ENCODE measurements around the gene PCED1B. TPM values are rescaled to one million over a fixed set of nuclear protein-coding genes. Genes with fewer than 3 reads are reported as not detected.

PCED1B gene
- total and polyA plus RNA-seq, 2 experiments from 2014 or later = 5.1 to 6.6 TPM

DNA sequence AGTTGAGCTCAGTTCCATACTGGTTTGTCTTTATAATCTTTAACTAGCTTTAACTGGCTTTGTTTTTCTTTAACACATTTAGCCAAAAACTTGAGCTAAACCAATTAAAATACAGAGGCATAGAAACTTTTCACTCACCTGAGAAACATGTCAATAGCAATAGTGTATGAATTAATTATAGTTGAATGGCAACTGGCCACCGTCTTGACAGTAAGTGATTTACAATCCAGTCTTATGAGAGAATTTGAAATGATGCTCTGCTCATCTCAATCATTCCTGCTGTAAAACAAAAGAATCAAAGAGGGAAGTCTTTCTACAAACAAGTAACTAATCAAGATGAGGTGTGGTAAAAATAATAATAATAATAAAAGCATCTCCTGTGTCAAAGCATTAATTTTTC lies 86.9 kb downstream of the PCED1B start:
- Histone ChIP-seq H3K36me3 (ENCODE audit: insufficient read depth) (no peaks in the 10 kb centered on the region), H3K9me2 (ENCODE audit: insufficient read depth) (0 out of 2 replicates have a peak, but pooled peaks cover 5% of the 10 kb centered on the region), H3K79me2 (replicated peaks; ENCODE audit: insufficient read depth) (no peaks in the 10 kb centered on the region), H2AFZ (no peak overlapping the region), H3K4me3 (no peak overlapping the region), H3K27ac (ENCODE audit: low read depth) (no peak overlapping the region), H3K4me2 (no peak overlapping the region), H3K27me3 (ENCODE audit: insufficient read depth) (no peaks in the 10 kb centered on the region), H4K20me1 (replicated peaks; ENCODE audit: insufficient read depth) (no peaks in the 10 kb centered on the region), H3F3A (replicated peaks; ENCODE audit: low read depth) (no peaks in the 10 kb centered on the region), H3K4me1 (ENCODE audit: insufficient read depth) (no peaks in the 10 kb centered on the region)
- DNase-seq (ENCODE audit: low spot score) = no peak
- Mint-ChIP-seq H3K4me3 (no peak overlapping the region), H3K27ac (no peak overlapping the region), H3K27me3 (ENCODE audit: insufficient read depth, low read depth, poor library complexity) (no peaks in the 10 kb centered on the region), H3K9me3 (peaks cover 10% of the 10 kb centered on the region), H3K4me1 (no peaks in the 10 kb centered on the region), H3K36me3 (ENCODE audit: low read depth) (peaks cover 8% of the 10 kb centered on the region)
- no peak for ATAC-seq
- TF ChIP-seq CREB1 (CRISPR knock-in tag; IDR thresholded peaks at IDR 0.05; ENCODE audit: low read depth) (no peak), REST (IDR thresholded peaks at IDR 0.05; ENCODE audit: unreplicated experiment) (no peak), EZH2 (IDR thresholded peaks at IDR 0.05; ENCODE audit: low read depth, unreplicated experiment) (no peak), STAT1 (IDR thresholded peaks at IDR 0.05; ENCODE audit: unreplicated experiment) (no peak), ZNF331 (CRISPR knock-in tag; IDR thresholded peaks at IDR 0.05; ENCODE audit: low read depth) (no peak), NANOG (IDR thresholded peaks at IDR 0.05; ENCODE audit: borderline replicate concordance) (no peak), ZNF462 (CRISPR knock-in tag; IDR thresholded peaks at IDR 0.05) (no peak), ETS1 (IDR thresholded peaks at IDR 0.05) (no peak), EZH2phosphoT487 (IDR thresholded peaks at IDR 0.05; ENCODE audit: unreplicated experiment) (no peak), JUNB (IDR thresholded peaks at IDR 0.05; ENCODE audit: unreplicated experiment) (no peak), ZNF114 (CRISPR knock-in tag; IDR thresholded peaks at IDR 0.05) (no peak)
- TF ChIP-seq, protein P1, sequence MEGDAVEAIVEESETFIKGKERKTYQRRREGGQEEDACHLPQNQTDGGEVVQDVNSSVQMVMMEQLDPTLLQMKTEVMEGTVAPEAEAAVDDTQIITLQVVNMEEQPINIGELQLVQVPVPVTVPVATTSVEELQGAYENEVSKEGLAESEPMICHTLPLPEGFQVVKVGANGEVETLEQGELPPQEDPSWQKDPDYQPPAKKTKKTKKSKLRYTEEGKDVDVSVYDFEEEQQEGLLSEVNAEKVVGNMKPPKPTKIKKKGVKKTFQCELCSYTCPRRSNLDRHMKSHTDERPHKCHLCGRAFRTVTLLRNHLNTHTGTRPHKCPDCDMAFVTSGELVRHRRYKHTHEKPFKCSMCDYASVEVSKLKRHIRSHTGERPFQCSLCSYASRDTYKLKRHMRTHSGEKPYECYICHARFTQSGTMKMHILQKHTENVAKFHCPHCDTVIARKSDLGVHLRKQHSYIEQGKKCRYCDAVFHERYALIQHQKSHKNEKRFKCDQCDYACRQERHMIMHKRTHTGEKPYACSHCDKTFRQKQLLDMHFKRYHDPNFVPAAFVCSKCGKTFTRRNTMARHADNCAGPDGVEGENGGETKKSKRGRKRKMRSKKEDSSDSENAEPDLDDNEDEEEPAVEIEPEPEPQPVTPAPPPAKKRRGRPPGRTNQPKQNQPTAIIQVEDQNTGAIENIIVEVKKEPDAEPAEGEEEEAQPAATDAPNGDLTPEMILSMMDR (conservative IDR thresholded peaks at IDR 0.05; ENCODE audit: low read depth in 2 of 2) = no peak

Data from GM23338 (cell line).